Natural killer cell (primary cell): Measurements from ENCODE around the gene PTPRM. TPM values are rescaled to one million over a fixed set of nuclear protein-coding genes. Genes with fewer than 3 reads are reported as not detected.

Source experiments
- ATAC-seq, 3 donors: fragments of 150-1000 bp in 2 of 3; fragments of 200-7000 bp in 1 of 3; cut with Tn5 transposase; 1 replicate in 1 of 3; 2 replicates in 2 of 3; pipeline ENCODE4 v1.10.0; 2021; ENCODE audit warnings: mild to moderate bottlenecking in 2 of 3, moderate library complexity in 2 of 3
- DNase-seq, 2 donors: peaks; one replicate each; pipeline versions ENCODE4 v3.0.0 to v3.0.0-alpha.2; 2013 to 2021; ENCODE audit warnings: mixed read lengths in 1 of 2
- H3K27ac ChIP-seq: one replicate; pipeline ENCODE4 v1.5.1; 2013; ENCODE audit warnings: mild to moderate bottlenecking, low read length
- H3K27me3 ChIP-seq: one replicate; pipeline ENCODE4 v1.6.1; 2013; ENCODE audit warnings: low read length; ENCODE audit not compliant: control insufficient read depth, insufficient read depth
- H3K36me3 ChIP-seq: one replicate; pipeline ENCODE4 v1.6.1; 2013; ENCODE audit warnings: low read length; ENCODE audit not compliant: control insufficient read depth, insufficient read depth
- H3K4me1 ChIP-seq: one replicate; pipeline ENCODE4 v1.6.1; 2013; ENCODE audit warnings: low read length; ENCODE audit not compliant: control insufficient read depth, insufficient read depth
- H3K4me3 ChIP-seq: one replicate; pipeline ENCODE4 v1.5.1; 2013; ENCODE audit warnings: low read length
- H3K9me3 ChIP-seq: one replicate; pipeline ENCODE4 v1.6.1; 2013; ENCODE audit warnings: low read length; ENCODE audit not compliant: control insufficient read depth, insufficient read depth
- H3K27ac Mint-ChIP-seq, 2 donors: one replicate each; pipeline ENCODE4 v1.8.0; 2022; ENCODE audit warnings: mild to moderate bottlenecking in 2 of 2, mixed read lengths in 2 of 2, moderate library complexity in 1 of 2
- H3K27me3 Mint-ChIP-seq, 2 donors: one replicate each; pipeline ENCODE4 v1.8.0; 2022; ENCODE audit warnings: low read depth in 2 of 2, mixed read lengths in 2 of 2
- H3K36me3 Mint-ChIP-seq: one replicate; pipeline ENCODE4 v1.8.0; 2022; ENCODE audit warnings: mixed read lengths
- H3K4me1 Mint-ChIP-seq, 2 donors: one replicate each; pipeline ENCODE4 v1.8.0; 2022; ENCODE audit warnings: mixed read lengths in 2 of 2
- H3K4me3 Mint-ChIP-seq: one replicate; pipeline ENCODE4 v1.8.0; 2022; ENCODE audit warnings: mild to moderate bottlenecking, moderate library complexity, mixed read lengths
- H3K9me3 Mint-ChIP-seq, 2 donors: one replicate each; pipeline ENCODE4 v1.8.0; 2022; ENCODE audit warnings: mixed read lengths in 2 of 2
- WGBS: methylation state at CpG from one replicate; pipeline ENCODE4 v1.1.7; 2013; ENCODE audit warnings: missing lambda C conversion rate; ENCODE audit not compliant: insufficient coverage; 5-methylcytosine and 5-hydroxymethylcytosine counted together
- intact Hi-C: fragments of 100-400 bp; cut with micrococcal nuclease; formaldehyde crosslinking; loops from one replicate; pipeline ENCODE4 v1.14.2; 2022
- total RNA-seq, 4 donors: library from RNA; stranded (reverse); fragments of 120-200 nt in 1 of 4; gene quantifications; one replicate each; pipeline versions ENCODE4 v1.2.3 to v1.2.4, GENCODE V29; 2013 to 2022
- TF ChIP-seq, protein P1 (sequence below): fragments of 200-600 bp; IDR thresholded peaks from one replicate; pipeline ENCODE4 v1.8.0; 2022; ENCODE audit warnings: antibody characterized with exemption

PTPRM gene
- total RNA-seq, 3 donors from 2014 or later (not counting 1 experiment from before 2014, with no cell fraction given) = 5.0 to 13.2 (median 12.1) TPM

DNA sequence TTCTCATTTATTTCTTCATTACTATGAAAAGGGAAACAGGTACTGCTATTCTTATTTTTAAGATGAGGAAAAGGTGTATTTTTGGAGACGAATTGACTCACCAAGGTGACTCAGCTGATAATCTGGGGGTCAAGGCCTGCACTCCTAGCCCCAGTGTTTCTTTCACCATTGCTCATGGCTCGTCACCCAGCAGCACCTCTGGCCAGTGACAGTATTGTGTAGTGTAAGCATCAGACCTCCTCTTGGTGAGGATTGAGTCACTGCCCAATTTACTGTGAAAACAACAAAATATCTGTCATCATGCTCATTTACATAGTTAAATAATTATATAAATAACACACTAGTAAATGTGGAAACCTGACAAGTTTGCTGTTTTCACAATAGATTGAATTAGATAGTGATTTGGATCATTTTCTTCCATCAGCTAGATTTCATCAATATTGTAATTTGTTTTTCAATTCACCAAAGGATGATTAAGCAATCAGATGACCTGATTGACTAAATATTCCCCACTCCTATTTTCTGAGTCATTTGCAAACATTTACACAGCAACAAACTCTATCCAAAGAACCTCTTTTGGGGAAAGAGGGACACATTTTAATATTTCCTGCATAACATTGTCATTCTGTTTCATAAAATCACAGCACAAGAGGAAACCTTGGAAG lies 549.4 kb downstream of the PTPRM start:
- no peaks in the 10 kb centered on the region for H3K36me3 Mint-ChIP-seq
- H3K9me3 Mint-ChIP-seq = no peaks in the 10 kb centered on the region
- intact Hi-C loops = no loop called here
- 75% methylated on average over 2 of the region's 2 CpGs for WGBS
- no peaks in the 10 kb centered on the region for H3K27me3 Mint-ChIP-seq
- ATAC-seq (no peak), DNase-seq (no peak)
- peaks cover 0 to 9% of the 10 kb centered on the region in 2 donors for H3K4me1 Mint-ChIP-seq
- H3K27ac ChIP-seq = no peak overlapping the region
- TF ChIP-seq, protein P1, sequence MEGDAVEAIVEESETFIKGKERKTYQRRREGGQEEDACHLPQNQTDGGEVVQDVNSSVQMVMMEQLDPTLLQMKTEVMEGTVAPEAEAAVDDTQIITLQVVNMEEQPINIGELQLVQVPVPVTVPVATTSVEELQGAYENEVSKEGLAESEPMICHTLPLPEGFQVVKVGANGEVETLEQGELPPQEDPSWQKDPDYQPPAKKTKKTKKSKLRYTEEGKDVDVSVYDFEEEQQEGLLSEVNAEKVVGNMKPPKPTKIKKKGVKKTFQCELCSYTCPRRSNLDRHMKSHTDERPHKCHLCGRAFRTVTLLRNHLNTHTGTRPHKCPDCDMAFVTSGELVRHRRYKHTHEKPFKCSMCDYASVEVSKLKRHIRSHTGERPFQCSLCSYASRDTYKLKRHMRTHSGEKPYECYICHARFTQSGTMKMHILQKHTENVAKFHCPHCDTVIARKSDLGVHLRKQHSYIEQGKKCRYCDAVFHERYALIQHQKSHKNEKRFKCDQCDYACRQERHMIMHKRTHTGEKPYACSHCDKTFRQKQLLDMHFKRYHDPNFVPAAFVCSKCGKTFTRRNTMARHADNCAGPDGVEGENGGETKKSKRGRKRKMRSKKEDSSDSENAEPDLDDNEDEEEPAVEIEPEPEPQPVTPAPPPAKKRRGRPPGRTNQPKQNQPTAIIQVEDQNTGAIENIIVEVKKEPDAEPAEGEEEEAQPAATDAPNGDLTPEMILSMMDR = no peak
- no peak overlapping the region for H3K4me3 ChIP-seq
- no peaks in the 10 kb centered on the region for H3K9me3 ChIP-seq
- no peaks in the 10 kb centered on the region for H3K4me1 ChIP-seq
- no peaks in the 10 kb centered on the region for H3K27me3 ChIP-seq
- no peaks in the 10 kb centered on the region for H3K36me3 ChIP-seq
- no peak overlapping the region for H3K4me3 Mint-ChIP-seq
- no peak overlapping the region for H3K27ac Mint-ChIP-seq

DNA sequence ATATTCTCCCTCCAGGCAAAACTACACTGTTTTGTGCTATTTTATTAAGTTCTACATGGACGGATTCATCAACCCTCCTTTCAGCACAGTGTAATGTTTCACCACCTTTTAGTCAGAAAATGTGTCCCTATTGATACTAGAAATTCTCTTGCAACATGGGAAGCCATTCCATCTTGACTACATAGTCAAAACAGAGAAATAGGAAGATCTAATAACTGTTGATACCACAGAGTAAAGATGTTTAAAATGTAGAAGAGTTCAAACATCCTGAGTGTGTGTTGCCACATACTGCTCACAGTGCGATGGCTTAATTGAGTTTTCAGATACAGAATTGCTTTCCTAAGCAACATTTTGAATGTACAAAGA lies 549.9 kb downstream of the PTPRM start:
- intact Hi-C loops = no loop called here
- no peak overlapping the region for H3K27ac ChIP-seq
- DNase-seq (no peak), ATAC-seq (no peak)
- H3K36me3 ChIP-seq = no peaks in the 10 kb centered on the region
- no peaks in the 10 kb centered on the region for H3K4me1 ChIP-seq
- H3K9me3 ChIP-seq = no peaks in the 10 kb centered on the region
- H3K27me3 ChIP-seq = no peaks in the 10 kb centered on the region
- WGBS = 88% methylated on average over 2 of the region's 2 CpGs
- Mint-ChIP-seq H3K4me1 (peaks cover 0 to 9% of the 10 kb centered on the region in 2 donors), H3K27ac (no peak overlapping the region), H3K4me3 (no peak overlapping the region), H3K9me3 (no peaks in the 10 kb centered on the region), H3K27me3 (no peaks in the 10 kb centered on the region), H3K36me3 (no peaks in the 10 kb centered on the region)
- TF ChIP-seq, protein P1 = no peak
- no peak overlapping the region for H3K4me3 ChIP-seq

DNA sequence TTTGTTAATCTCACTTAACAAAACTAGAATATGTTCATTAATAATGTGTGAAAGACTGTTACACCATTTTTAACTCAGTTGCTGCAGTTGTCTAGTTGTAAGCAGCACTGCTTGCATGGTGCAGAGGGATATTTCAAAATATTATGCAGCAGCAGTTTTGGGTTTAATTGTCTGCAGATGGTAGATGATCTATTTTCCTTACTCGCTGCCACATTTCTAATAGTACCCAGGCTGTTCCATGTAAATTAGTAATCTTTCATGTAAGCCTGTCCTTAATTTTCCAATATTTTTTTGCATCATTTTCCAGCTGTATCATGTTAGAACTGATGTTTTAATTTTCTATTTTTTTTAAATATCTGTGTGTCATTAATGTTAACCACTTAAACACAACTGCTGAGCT lies 554.0 kb downstream of the PTPRM start:
- intact Hi-C loops = no loop called here
- no peak overlapping the region for H3K4me3 ChIP-seq
- Mint-ChIP-seq H3K36me3 (no peaks in the 10 kb centered on the region), H3K4me3 (no peak overlapping the region), H3K4me1 (peaks cover 15 to 23% of the 10 kb centered on the region in 2 donors), H3K27me3 (no peaks in the 10 kb centered on the region), H3K9me3 (no peaks in the 10 kb centered on the region), H3K27ac (no peak overlapping the region)
- H3K36me3 ChIP-seq = no peaks in the 10 kb centered on the region
- H3K27me3 ChIP-seq = no peaks in the 10 kb centered on the region
- H3K4me1 ChIP-seq = no peaks in the 10 kb centered on the region
- DNase-seq = no peak
- 88% methylated on average over 1 of the region's 1 CpG for WGBS
- H3K27ac ChIP-seq = no peak overlapping the region
- no peaks in the 10 kb centered on the region for H3K9me3 ChIP-seq
- ATAC-seq = no peak
- TF ChIP-seq, protein P1 = no peak

DNA sequence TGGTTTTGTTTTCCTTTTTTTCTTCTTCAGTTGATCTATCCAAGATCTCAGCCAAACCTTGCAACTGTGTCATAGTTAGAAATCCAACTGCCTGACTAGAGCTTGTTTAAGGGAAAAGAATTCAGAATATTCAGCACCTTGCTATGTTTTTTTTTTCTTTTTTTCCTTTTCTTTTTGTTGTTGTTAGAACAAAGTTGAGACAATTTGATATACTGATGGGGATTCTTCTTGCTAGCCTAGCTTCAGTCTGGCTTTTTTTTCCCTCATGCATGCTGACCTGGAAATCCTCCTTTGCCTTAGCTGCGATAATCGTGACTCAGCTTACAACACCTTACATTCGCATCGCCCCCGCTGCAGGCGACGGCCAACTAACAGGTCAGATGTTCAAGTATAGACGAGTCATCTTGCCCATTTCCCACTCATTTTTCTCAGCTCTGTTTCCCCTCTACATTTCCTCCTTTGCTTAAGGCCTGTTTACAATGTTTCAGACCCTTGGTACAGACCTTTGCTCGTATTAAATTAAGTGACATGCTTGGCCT lies 554.9 kb downstream of the PTPRM start:
- no peaks in the 10 kb centered on the region for H3K4me1 ChIP-seq
- ATAC-seq = no peak
- H3K27ac ChIP-seq = no peak overlapping the region
- intact Hi-C loops = no loop called here
- Mint-ChIP-seq H3K4me1 (peaks cover 15 to 23% of the 10 kb centered on the region in 2 donors), H3K27ac (no peak overlapping the region), H3K27me3 (no peaks in the 10 kb centered on the region), H3K4me3 (no peak overlapping the region), H3K36me3 (no peaks in the 10 kb centered on the region), H3K9me3 (no peaks in the 10 kb centered on the region)
- DNase-seq = no peak
- no peaks in the 10 kb centered on the region for H3K27me3 ChIP-seq
- no peaks in the 10 kb centered on the region for H3K36me3 ChIP-seq
- WGBS = 84% methylated on average over 9 of the region's 9 CpGs
- no peaks in the 10 kb centered on the region for H3K9me3 ChIP-seq
- TF ChIP-seq, protein P1 = no peak
- no peak overlapping the region for H3K4me3 ChIP-seq
